Rectal smooth muscle tissue (tissue), 1 donor: ENCODE results near the gene HMGN2.

ENCODE experiments used
- H3K27ac ChIP-seq: one replicate; pipeline ENCODE4 v1.7.0; 2013; ENCODE audit warnings: low read depth, low read length, inconsistent platforms
- H3K27me3 ChIP-seq: one replicate; pipeline ENCODE4 v1.7.0; 2013; ENCODE audit warnings: low read length; ENCODE audit not compliant: control insufficient read depth, insufficient read depth
- H3K36me3 ChIP-seq: one replicate; pipeline ENCODE4 v1.7.0; 2013; ENCODE audit warnings: low read length; ENCODE audit not compliant: control insufficient read depth, insufficient read depth
- H3K4me1 ChIP-seq: one replicate; pipeline ENCODE4 v1.7.0; 2013; ENCODE audit warnings: low read length; ENCODE audit not compliant: control insufficient read depth, insufficient read depth
- H3K4me3 ChIP-seq: one replicate; pipeline ENCODE4 v1.7.0; 2013; ENCODE audit warnings: low read length
- H3K9ac ChIP-seq: one replicate; pipeline ENCODE4 v1.7.0; 2013; ENCODE audit warnings: low read length

Gene HMGN2

DNA sequence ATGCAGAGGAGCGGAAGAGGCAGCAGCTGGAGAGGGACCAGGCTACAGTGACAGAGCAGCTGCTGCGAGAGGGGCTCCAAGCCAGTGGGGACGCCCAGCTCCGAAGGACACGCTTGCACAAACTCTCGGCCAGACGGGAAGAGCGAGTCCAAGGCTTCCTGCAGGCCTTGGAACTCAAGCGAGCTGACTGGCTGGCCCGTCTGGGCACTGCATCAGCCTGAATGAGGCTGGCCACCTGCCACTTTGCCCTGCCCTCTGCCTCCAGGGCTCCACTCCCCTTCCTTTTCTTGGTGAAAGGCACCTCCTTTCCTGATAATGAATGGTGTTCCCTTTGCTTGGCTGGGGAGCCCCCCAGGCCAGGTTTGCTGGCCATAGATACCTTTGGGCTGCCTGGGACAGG is 3.3 kb upstream of the HMGN2 start:
- no peak overlapping the region for H3K4me3 ChIP-seq
- no peaks in the 10 kb centered on the region for H3K27me3 ChIP-seq
- no peak overlapping the region for H3K27ac ChIP-seq
- peaks cover 9% of the 10 kb centered on the region for H3K4me1 ChIP-seq
- no peak overlapping the region for H3K9ac ChIP-seq
- peaks cover 27% of the 10 kb centered on the region for H3K36me3 ChIP-seq

DNA sequence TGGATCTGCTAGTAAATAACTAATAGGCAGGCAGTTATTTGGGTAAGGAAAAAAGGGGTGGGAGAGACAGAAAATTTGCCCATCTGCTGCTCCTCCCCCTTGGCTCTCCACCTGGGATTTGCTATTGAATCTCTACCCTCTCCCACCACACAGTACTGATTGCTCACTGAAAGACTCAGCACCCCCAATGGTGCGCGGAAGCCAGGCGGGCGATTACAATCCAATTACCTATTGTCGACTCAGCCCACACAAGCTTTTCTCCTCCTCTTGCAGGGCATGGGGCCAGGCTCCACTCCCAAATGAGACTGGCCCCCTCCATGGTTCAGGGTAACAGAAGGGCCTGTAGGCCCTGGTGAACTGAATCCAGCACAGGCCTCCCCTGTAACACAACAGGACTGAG is 2.7 kb upstream of the HMGN2 start:
- Histone ChIP-seq H3K4me3 (no peak overlapping the region), H3K9ac (no peak overlapping the region), H3K4me1 (peaks cover 11% of the 10 kb centered on the region), H3K27me3 (no peaks in the 10 kb centered on the region), H3K36me3 (peaks cover 25% of the 10 kb centered on the region), H3K27ac (no peak overlapping the region)

DNA sequence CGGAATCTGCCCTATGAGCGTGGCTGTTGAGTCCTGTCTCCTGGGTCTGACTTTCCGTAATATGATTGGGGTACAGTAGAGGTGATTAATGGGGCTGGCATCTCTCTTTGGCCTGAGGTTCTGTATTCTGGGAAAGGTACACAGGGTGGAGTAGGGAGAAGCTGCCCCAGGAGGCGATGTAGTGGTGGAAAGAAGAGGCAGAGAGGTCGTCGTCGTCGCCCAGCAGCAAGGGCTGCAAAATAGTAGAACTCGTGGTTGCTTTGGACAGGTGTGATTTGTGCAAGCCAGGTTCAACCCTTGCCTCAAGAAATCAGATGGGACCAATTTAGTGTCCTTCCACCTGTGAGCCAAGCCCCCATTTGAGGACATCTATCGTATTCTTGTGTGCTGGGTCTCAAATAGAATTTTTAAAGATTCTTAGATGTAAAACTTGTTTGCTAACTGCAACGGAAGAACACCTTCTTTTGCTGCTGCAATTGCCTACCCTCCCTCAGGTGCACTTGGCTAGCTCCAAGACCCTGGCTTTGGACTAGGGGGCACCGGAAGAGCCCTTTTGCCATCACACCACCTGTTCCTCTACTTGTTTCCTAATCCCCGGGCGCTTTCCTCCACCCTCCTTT is 1.3 kb upstream of the HMGN2 start:
- Histone ChIP-seq H3K4me3 (peak overlapping the region; percentile 80), H3K4me1 (peaks cover 11% of the 10 kb centered on the region), H3K27me3 (no peaks in the 10 kb centered on the region), H3K27ac (no peak overlapping the region), H3K36me3 (peaks cover 15% of the 10 kb centered on the region), H3K9ac (no peak overlapping the region)

GRCh38 chr1:26471498-26472319 is 531 bp upstream of the HMGN2 start:
- no peaks in the 10 kb centered on the region for H3K27me3 ChIP-seq
- H3K36me3 ChIP-seq = peaks cover 12% of the 10 kb centered on the region
- H3K4me3 ChIP-seq = peak overlapping the region; percentile 80
- no peak overlapping the region for H3K9ac ChIP-seq
- H3K4me1 ChIP-seq = peaks cover 11% of the 10 kb centered on the region
- H3K27ac ChIP-seq = peak overlapping the region; percentile 100

DNA sequence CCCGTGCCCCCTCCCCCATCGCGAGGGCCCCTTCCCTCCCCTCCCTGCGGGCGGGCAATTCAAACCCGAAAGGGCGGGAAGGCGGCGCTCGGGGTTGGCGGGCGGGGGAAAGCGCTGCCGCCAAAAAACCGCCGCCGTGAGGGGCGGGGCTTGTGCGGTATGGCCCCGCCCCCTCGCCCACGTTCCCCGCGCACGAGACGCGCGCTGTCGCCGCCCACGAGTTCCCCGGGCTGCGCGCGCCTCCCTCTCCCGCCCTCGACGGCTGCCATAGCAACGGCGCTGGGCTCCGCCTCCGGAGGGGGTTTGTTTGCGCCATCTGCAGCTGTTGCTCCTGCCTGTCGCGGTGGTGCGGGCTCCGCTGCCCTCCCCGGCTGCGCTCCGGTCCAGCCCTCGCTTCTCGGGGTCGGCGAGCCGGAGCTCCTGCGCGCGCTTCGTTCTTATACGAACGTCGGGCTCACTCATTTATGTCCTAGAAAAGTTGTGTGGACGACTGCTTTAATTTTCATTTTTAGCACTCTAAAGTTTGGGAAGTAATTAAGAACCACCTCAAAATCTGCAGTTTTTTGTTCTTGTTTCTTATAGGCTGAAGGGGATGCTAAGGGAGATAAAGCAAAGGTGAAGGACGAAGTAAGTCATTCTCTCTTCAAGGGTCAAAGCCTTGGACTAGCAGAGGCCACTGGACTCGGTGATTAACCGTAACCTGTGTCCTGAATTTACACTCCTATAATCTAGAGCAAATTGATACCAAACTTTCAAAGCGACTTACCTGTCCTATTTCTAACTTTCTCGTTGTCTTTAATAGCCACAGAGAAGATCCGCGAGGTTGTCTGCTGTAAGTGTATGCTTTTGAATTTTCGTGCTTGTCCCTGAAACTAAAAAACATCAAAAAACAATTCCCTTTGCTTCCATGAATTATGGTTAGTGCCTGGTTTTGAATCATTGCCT is 933 bp downstream of the HMGN2 start:
- peaks cover 5% of the 10 kb centered on the region for H3K36me3 ChIP-seq
- H3K9ac ChIP-seq = peak overlapping the region; percentile 13
- peak overlapping the region; percentile 100 for H3K27ac ChIP-seq
- H3K4me3 ChIP-seq = peak overlapping the region; percentile 80
- H3K4me1 ChIP-seq = peaks cover 11% of the 10 kb centered on the region
- no peaks in the 10 kb centered on the region for H3K27me3 ChIP-seq

- H3K36me3 ChIP-seq = peaks cover 5% of the 10 kb centered on the region
- no peak overlapping the region for H3K9ac ChIP-seq
- H3K27ac ChIP-seq = no peak overlapping the region
- H3K27me3 ChIP-seq = no peaks in the 10 kb centered on the region
- peaks cover 11% of the 10 kb centered on the region for H3K4me1 ChIP-seq
- H3K4me3 ChIP-seq = no peak overlapping the region
Observed at GRCh38 chr1:26474818-26475217, 2.6 kb downstream of the HMGN2 start.

DNA sequence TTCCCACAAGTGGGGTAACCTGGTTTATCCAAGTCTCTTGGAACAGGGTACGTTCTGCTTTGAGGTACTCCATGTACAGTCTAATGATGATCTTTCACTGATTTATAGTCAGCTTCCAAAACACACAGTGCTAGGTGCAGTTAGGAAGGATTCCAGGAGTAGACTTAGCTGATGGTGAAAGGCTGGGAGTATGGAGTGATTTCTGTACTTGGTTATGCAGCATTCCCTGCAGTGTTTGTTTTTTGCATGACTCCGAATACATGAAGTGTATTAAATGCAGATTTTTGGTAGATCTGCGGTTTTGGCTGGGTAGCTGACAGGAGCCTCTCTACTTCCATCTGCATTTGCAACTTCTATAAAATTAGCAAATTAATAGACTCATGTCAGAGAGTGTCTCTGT is 3.7 kb downstream of the HMGN2 start:
- Histone ChIP-seq H3K4me1 (peaks cover 11% of the 10 kb centered on the region), H3K27me3 (no peaks in the 10 kb centered on the region), H3K9ac (no peak overlapping the region), H3K4me3 (no peak overlapping the region), H3K27ac (no peak overlapping the region), H3K36me3 (peaks cover 5% of the 10 kb centered on the region)

GRCh38 chr1:26476958-26477357 is 4.7 kb downstream of the HMGN2 start:
- H3K36me3 ChIP-seq = peaks cover 5% of the 10 kb centered on the region

DNA sequence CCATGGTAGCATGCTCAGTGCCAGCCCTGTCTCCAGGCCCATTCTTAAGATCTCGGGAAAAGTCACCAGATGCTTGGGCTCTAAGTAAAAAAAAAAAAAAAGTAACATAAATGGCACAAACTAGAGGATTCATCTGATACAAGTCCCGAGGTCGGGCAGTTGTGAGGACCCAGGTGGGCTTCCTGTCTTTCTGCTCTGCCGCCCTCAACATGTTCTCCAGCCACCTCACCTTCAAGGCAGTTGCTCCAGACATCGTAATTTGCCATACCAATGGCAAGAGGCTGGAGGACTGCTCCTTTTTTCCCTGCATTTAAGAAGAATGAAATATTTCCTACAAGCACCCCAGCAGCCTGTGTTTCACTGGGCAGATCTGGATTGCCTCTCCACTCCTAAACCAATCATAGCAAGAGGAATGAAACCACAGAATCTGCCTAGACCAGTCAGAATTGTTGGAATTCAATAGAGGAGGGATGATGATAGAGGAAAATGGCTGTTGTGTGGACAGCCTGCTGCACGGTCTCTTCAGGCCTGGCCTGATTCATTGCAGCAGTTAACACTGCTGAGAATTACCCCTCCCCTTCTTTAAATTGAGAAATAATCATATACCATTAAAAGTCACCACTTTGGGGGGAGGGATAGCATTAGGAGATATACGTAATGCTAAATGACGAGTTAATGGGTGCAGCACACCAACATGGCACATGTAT is 5.4 kb downstream of the HMGN2 start:
- H3K36me3 ChIP-seq = peaks cover 5% of the 10 kb centered on the region

More at GRCh38 chr1:26476958-26477357, 4.7 kb downstream of the HMGN2 start:
- peaks cover 5% of the 10 kb centered on the region for H3K4me1 ChIP-seq
- H3K9ac ChIP-seq = no peak overlapping the region
- H3K27ac ChIP-seq = no peak overlapping the region
- no peaks in the 10 kb centered on the region for H3K27me3 ChIP-seq
- H3K4me3 ChIP-seq = no peak overlapping the region

GRCh38 chr1:26478159-26478558 is 5.9 kb downstream of the HMGN2 start:
- H3K4me3 ChIP-seq = no peak overlapping the region
- H3K27me3 ChIP-seq = no peaks in the 10 kb centered on the region
- no peak overlapping the region for H3K27ac ChIP-seq
- peaks cover 5% of the 10 kb centered on the region for H3K4me1 ChIP-seq
- H3K36me3 ChIP-seq = peaks cover 5% of the 10 kb centered on the region
- H3K9ac ChIP-seq = no peak overlapping the region

More for the DNA sequence above, 5.4 kb downstream of the HMGN2 start:
- no peaks in the 10 kb centered on the region for H3K27me3 ChIP-seq
- peaks cover 5% of the 10 kb centered on the region for H3K4me1 ChIP-seq
- no peak overlapping the region for H3K4me3 ChIP-seq
- H3K27ac ChIP-seq = no peak overlapping the region
- H3K9ac ChIP-seq = no peak overlapping the region

GRCh38 chr1:26478988-26479387 is 6.7 kb downstream of the HMGN2 start:
- Histone ChIP-seq H3K4me3 (no peak overlapping the region), H3K36me3 (peaks cover 5% of the 10 kb centered on the region), H3K27me3 (no peaks in the 10 kb centered on the region), H3K9ac (no peak overlapping the region), H3K4me1 (peaks cover 1% of the 10 kb centered on the region), H3K27ac (no peak overlapping the region)

- Histone ChIP-seq H3K9ac (no peak overlapping the region), H3K4me3 (no peak overlapping the region), H3K27me3 (no peaks in the 10 kb centered on the region), H3K36me3 (no peaks in the 10 kb centered on the region), H3K4me1 (no peaks in the 10 kb centered on the region), H3K27ac (no peak overlapping the region)
Observed at GRCh38 chr1:26482921-26483320, 10.7 kb downstream of the HMGN2 start.
